H1 (cell line): ENCODE data around the gene NPY4R.
"Not testable (repeated sequence)": the region's sequence is repeated elsewhere in the genome, so short reads cannot be mapped to it uniquely, and the experiment has no call there.

Experiments
- ATF3 ChIP-seq: IDR thresholded peaks from 2 replicates; pipeline ENCODE4 v1.6.1; 2011; ENCODE audit warnings: low read depth, mild to moderate bottlenecking, low read length; ENCODE audit not compliant: insufficient read depth
- CEBPB ChIP-seq: IDR thresholded peaks from 2 replicates; pipeline ENCODE4 v1.6.1; 2012; ENCODE audit warnings: low read depth, low read length
- EP300 ChIP-seq, 2 experiments: IDR thresholded peaks; 1 replicate in 1 of 2; 2 replicates in 1 of 2; pipeline ENCODE4 v1.6.1; 2011 to 2012; ENCODE audit warnings: low read depth in 2 of 2, low read length in 2 of 2, mild to moderate bottlenecking in 2 of 2, borderline replicate concordance in 1 of 2, inconsistent platforms in 1 of 2, moderate library complexity in 1 of 2
- EZH2 ChIP-seq: fragments of 200-600 bp; sonication (generic); IDR thresholded peaks from 2 replicates; pipeline ENCODE4 v1.7.1; 2012; ENCODE audit warnings: low read depth, mild to moderate bottlenecking, moderate library complexity, low read length, inconsistent platforms; ENCODE audit not compliant: severe bottlenecking
- FOSL1 ChIP-seq: IDR thresholded peaks from 2 replicates; pipeline ENCODE4 v1.6.1; 2011; ENCODE audit warnings: mild to moderate bottlenecking, low read depth, low read length, moderate library complexity; ENCODE audit not compliant: insufficient read depth
- POLR2AphosphoS5 ChIP-seq: IDR thresholded peaks from 2 replicates; pipeline ENCODE4 v1.6.1; 2011; ENCODE audit warnings: low read depth, low read length
- SP4 ChIP-seq: IDR thresholded peaks from 2 replicates; pipeline ENCODE4 v1.6.1; 2012; ENCODE audit warnings: low read length, inconsistent platforms
- YY1 ChIP-seq: IDR thresholded peaks from 2 replicates; pipeline ENCODE4 v1.6.1; 2011; ENCODE audit warnings: low read depth, mild to moderate bottlenecking, low read length
- TF ChIP-seq, protein P1 (sequence below), 3 experiments: IDR thresholded peaks; 1 replicate in 2 of 3; 2 replicates in 1 of 3; pipeline versions ENCODE4 v1.5.1 to v1.6.1; 2011; ENCODE audit warnings: low read length in 3 of 3, mild to moderate bottlenecking in 3 of 3, inconsistent platforms in 2 of 3, low read depth in 1 of 3, moderate library complexity in 1 of 3; ENCODE audit not compliant: insufficient read depth in 1 of 3; ENCODE audit errors: control extremely low read depth in 1 of 3

- TF ChIP-seq, protein P1, sequence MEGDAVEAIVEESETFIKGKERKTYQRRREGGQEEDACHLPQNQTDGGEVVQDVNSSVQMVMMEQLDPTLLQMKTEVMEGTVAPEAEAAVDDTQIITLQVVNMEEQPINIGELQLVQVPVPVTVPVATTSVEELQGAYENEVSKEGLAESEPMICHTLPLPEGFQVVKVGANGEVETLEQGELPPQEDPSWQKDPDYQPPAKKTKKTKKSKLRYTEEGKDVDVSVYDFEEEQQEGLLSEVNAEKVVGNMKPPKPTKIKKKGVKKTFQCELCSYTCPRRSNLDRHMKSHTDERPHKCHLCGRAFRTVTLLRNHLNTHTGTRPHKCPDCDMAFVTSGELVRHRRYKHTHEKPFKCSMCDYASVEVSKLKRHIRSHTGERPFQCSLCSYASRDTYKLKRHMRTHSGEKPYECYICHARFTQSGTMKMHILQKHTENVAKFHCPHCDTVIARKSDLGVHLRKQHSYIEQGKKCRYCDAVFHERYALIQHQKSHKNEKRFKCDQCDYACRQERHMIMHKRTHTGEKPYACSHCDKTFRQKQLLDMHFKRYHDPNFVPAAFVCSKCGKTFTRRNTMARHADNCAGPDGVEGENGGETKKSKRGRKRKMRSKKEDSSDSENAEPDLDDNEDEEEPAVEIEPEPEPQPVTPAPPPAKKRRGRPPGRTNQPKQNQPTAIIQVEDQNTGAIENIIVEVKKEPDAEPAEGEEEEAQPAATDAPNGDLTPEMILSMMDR (IDR thresholded peaks at IDR 0.05; ENCODE audit: control extremely low read depth in 1 of 3, insufficient read depth in 1 of 3, low read depth in 1 of 3, low read length in 3 of 3): not testable (repeated sequence)
- not testable (repeated sequence) for TF ChIP-seq SP4; ATF3; CEBPB; EP300 (IDR thresholded peaks at IDR 0.05; ENCODE audit: borderline replicate concordance in 1 of 2, low read depth in 2 of 2, low read length in 2 of 2); FOSL1; EZH2; POLR2AphosphoS5; YY1
Measured at GRCh38 chr10:46463608-46464007, 2.1 kb downstream of the NPY4R start.
